Airway epithelial cell (primary cell): Measurements from ENCODE around the gene RBM43. TPM values are rescaled to one million over a fixed set of nuclear protein-coding genes. Genes with fewer than 3 reads are reported as not detected.

ENCODE experiments used
- total RNA-seq: library from RNA; depleted of rRNA; stranded (reverse); fragments of >200 nt; gene quantifications from 2 replicates; pipeline ENCODE4 v1.2.3, GENCODE V29; 2015

The RBM43 gene
- total RNA-seq = 1.7 and 2.0 TPM in 2 replicates

GRCh38 chr2:151261231-151261976 is at the start of gene RBM43:
RBM43 (minus strand) TSS chr2:151261863; CDS start chr2:151261727, 136 bp downstream.

Other genes starting within 250 kb of the RBM43 start
- gene NMI, start 27.8 kb upstream of the RBM43 start, total RNA-seq = 3.2 and 4.1 TPM in 2 replicates
- gene TNFAIP6, start 95.7 kb upstream of the RBM43 start, total RNA-seq = 0.35 TPM in 1 of 2 replicates, not detected in the other
- gene RIF1, start 148.0 kb upstream of the RBM43 start, total RNA-seq = 15.5 and 20.1 TPM in 2 replicates